ENCODE results near the gene SORBS1. TPM values are rescaled to one million over a fixed set of nuclear protein-coding genes. Genes with fewer than 3 reads are reported as not detected.

The SORBS1 gene
- polyA plus RNA-seq, 3 donors from 2014 or later: 0.33 to 1.8 (median 0.82) TPM

- H3K27ac Mint-ChIP-seq: no peak overlapping the region
- peaks cover 0 to 10% (median 0%) of the 10 kb centered on the region in 3 donors for H3K36me3 Mint-ChIP-seq
- peaks cover 13 to 34% of the 10 kb centered on the region in 2 donors for H3K4me1 Mint-ChIP-seq
- no peak overlapping the region for H3K4me3 Mint-ChIP-seq
- no peaks in the 10 kb centered on the region for H3K9me3 Mint-ChIP-seq
- no peak for DNase-seq
- peaks cover 0 to 1% (median 1%) of the 10 kb centered on the region in 3 donors for H3K27me3 Mint-ChIP-seq (ENCODE audit: low read depth in 3 of 3)
Measured at GRCh38 chr10:95280637-95281036, 280.5 kb downstream of the SORBS1 start.

- peaks cover 4 to 20% of the 10 kb centered on the region in 2 donors for H3K4me1 Mint-ChIP-seq
Measured at GRCh38 chr10:95279042-95279820, 281.9 kb downstream of the SORBS1 start.

GRCh38 chr10:95278061-95278988 is 282.8 kb downstream of the SORBS1 start:
- Mint-ChIP-seq H3K4me1 (peaks cover 4 to 20% of the 10 kb centered on the region in 2 donors), H3K27me3 (ENCODE audit: low read depth in 3 of 3) (no peaks in the 10 kb centered on the region), H3K36me3 (peaks cover 0 to 5% (median 0%) of the 10 kb centered on the region in 3 donors), H3K9me3 (no peaks in the 10 kb centered on the region), H3K4me3 (no peak overlapping the region), H3K27ac (peak overlapping the region in 2 of 6 donors; percentile 33 to 49)
- DNase-seq: no peak

More at GRCh38 chr10:95279042-95279820, 281.9 kb downstream of the SORBS1 start:
- no peak overlapping the region for H3K27ac Mint-ChIP-seq
- no peaks in the 10 kb centered on the region for H3K9me3 Mint-ChIP-seq
- no peak for DNase-seq
- no peak overlapping the region for H3K4me3 Mint-ChIP-seq
- peaks cover 0 to 5% (median 0%) of the 10 kb centered on the region in 3 donors for H3K36me3 Mint-ChIP-seq
- H3K27me3 Mint-ChIP-seq (ENCODE audit: low read depth in 3 of 3): no peaks in the 10 kb centered on the region

- no peak for DNase-seq
- Mint-ChIP-seq H3K36me3 (peaks cover 0 to 5% (median 0%) of the 10 kb centered on the region in 3 donors), H3K9me3 (no peaks in the 10 kb centered on the region), H3K4me3 (no peak overlapping the region), H3K27me3 (ENCODE audit: low read depth in 3 of 3) (peaks cover 0 to 2% (median 0%) of the 10 kb centered on the region in 3 donors), H3K4me1 (peaks cover 4 to 20% of the 10 kb centered on the region in 2 donors), H3K27ac (peak overlapping the region in 1 of 6 donors; percentile 49)
Measured at GRCh38 chr10:95277614-95278013, 283.6 kb downstream of the SORBS1 start.

- no peak for DNase-seq
- Mint-ChIP-seq H3K27ac (no peak overlapping the region), H3K36me3 (peaks cover 0 to 5% (median 0%) of the 10 kb centered on the region in 3 donors), H3K27me3 (ENCODE audit: low read depth in 3 of 3) (peaks cover 0 to 2% (median 0%) of the 10 kb centered on the region in 3 donors), H3K4me3 (no peak overlapping the region), H3K9me3 (no peaks in the 10 kb centered on the region), H3K4me1 (peaks cover 4 to 20% of the 10 kb centered on the region in 2 donors)
Measured at GRCh38 chr10:95277201-95277570, 284.0 kb downstream of the SORBS1 start.

GRCh38 chr10:95276367-95277200 is 284.6 kb downstream of the SORBS1 start:
- H3K4me1 Mint-ChIP-seq: peaks cover 4 to 17% of the 10 kb centered on the region in 2 donors
- no peak for DNase-seq
- H3K27me3 Mint-ChIP-seq (ENCODE audit: low read depth in 3 of 3): peaks cover 0 to 2% (median 0%) of the 10 kb centered on the region in 3 donors
- no peaks in the 10 kb centered on the region for H3K9me3 Mint-ChIP-seq
- H3K27ac Mint-ChIP-seq: peak overlapping the region in 1 of 6 donors; percentile 49
- peaks cover 0 to 5% (median 0%) of the 10 kb centered on the region in 3 donors for H3K36me3 Mint-ChIP-seq
- peak overlapping the region in 1 of 5 donors; percentile 25 for H3K4me3 Mint-ChIP-seq

- peak overlapping the region in 1 of 6 donors; percentile 49 for H3K27ac Mint-ChIP-seq
- no peak for DNase-seq
- H3K27me3 Mint-ChIP-seq (ENCODE audit: low read depth in 3 of 3): peaks cover 0 to 2% (median 0%) of the 10 kb centered on the region in 3 donors
- H3K36me3 Mint-ChIP-seq: peaks cover 0 to 5% (median 0%) of the 10 kb centered on the region in 3 donors
- H3K4me3 Mint-ChIP-seq: no peak overlapping the region
- H3K9me3 Mint-ChIP-seq: no peaks in the 10 kb centered on the region
- peaks cover 4 to 17% of the 10 kb centered on the region in 2 donors for H3K4me1 Mint-ChIP-seq
Measured at GRCh38 chr10:95275726-95276366, 285.3 kb downstream of the SORBS1 start.

- Mint-ChIP-seq H3K27me3 (ENCODE audit: low read depth in 3 of 3) (peaks cover 0 to 2% (median 0%) of the 10 kb centered on the region in 3 donors), H3K9me3 (no peaks in the 10 kb centered on the region), H3K4me1 (peaks cover 4 to 17% of the 10 kb centered on the region in 2 donors), H3K36me3 (peaks cover 8 to 14% (median 13%) of the 10 kb centered on the region in 3 donors), H3K27ac (no peak overlapping the region), H3K4me3 (no peak overlapping the region)
- DNase-seq: no peak
Measured at GRCh38 chr10:95273393-95274312, 287.5 kb downstream of the SORBS1 start.

- Mint-ChIP-seq H3K36me3 (peaks cover 13 to 28% (median 28%) of the 10 kb centered on the region in 3 donors), H3K4me3 (no peak overlapping the region), H3K27me3 (ENCODE audit: low read depth in 3 of 3) (peaks cover 0 to 2% (median 0%) of the 10 kb centered on the region in 3 donors), H3K27ac (no peak overlapping the region), H3K4me1 (no peaks in the 10 kb centered on the region), H3K9me3 (no peaks in the 10 kb centered on the region)
- no peak for DNase-seq
Measured at GRCh38 chr10:95268438-95268837, 292.7 kb downstream of the SORBS1 start.

- Mint-ChIP-seq H3K27ac (no peak overlapping the region), H3K36me3 (peaks cover 16 to 33% (median 32%) of the 10 kb centered on the region in 3 donors), H3K4me1 (no peaks in the 10 kb centered on the region), H3K27me3 (ENCODE audit: low read depth in 3 of 3) (peaks cover 0 to under 1% (median 0%) of the 10 kb centered on the region in 3 donors), H3K4me3 (no peak overlapping the region), H3K9me3 (no peaks in the 10 kb centered on the region)
- no peak for DNase-seq
Measured at GRCh38 chr10:95267251-95267650, 293.9 kb downstream of the SORBS1 start.

GRCh38 chr10:95266674-95267095 is 294.5 kb downstream of the SORBS1 start:
- no peak for DNase-seq
- no peak overlapping the region for H3K27ac Mint-ChIP-seq
- H3K4me1 Mint-ChIP-seq: no peaks in the 10 kb centered on the region
- H3K4me3 Mint-ChIP-seq: no peak overlapping the region
- no peaks in the 10 kb centered on the region for H3K9me3 Mint-ChIP-seq
- peaks cover 16 to 36% (median 32%) of the 10 kb centered on the region in 3 donors for H3K36me3 Mint-ChIP-seq
- peaks cover 0 to 2% (median 0%) of the 10 kb centered on the region in 3 donors for H3K27me3 Mint-ChIP-seq (ENCODE audit: low read depth in 3 of 3)

GRCh38 chr10:95265572-95265971 is 295.6 kb downstream of the SORBS1 start:
- Mint-ChIP-seq H3K4me1 (no peaks in the 10 kb centered on the region), H3K4me3 (no peak overlapping the region), H3K9me3 (no peaks in the 10 kb centered on the region), H3K27ac (no peak overlapping the region), H3K36me3 (peaks cover 16 to 35% (median 32%) of the 10 kb centered on the region in 3 donors), H3K27me3 (ENCODE audit: low read depth in 3 of 3) (peaks cover 0 to 2% (median 0%) of the 10 kb centered on the region in 3 donors)
- no peak for DNase-seq
